Measurements from ENCODE around the gene GFAP.
"Not testable (repeated sequence)": the region's sequence is repeated elsewhere in the genome, so short reads cannot be mapped to it uniquely, and the experiment has no call there.

Gene GFAP

GRCh38 chr17:44915321-44915726 is at the start of gene GFAP:
Gene GFAP (minus strand): TSS chr17:44915500. CDS start chr17:44915486, 14 bp downstream.
- no peak for DNase-seq (ENCODE audit: low read depth in 2 of 2)

DNA sequence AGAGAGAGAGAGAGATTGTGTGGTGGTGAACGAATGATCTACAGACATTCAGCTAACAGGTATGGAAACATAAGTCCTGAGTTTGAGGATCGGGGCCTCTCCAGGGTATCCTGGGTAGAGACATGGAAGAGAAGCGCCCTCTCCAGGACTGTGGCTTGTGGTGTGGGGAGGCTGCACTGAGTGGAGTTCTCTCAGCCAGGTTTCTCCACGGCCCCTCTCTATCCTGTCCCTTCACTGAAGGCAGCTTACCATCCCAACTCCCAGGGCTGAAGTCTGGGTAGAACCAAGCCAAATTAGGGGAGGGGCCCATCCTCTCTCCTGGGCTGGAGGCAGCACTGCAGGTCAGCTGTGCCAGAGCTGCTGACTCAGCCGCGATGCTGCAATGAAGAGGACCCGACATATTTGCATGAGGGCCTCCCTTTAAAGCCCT is 46.6 kb upstream of the GFAP start:
- no peak for DNase-seq (ENCODE audit: low read depth in 2 of 2)

- no peak for DNase-seq (ENCODE audit: low read depth in 2 of 2)
Observed at GRCh38 chr17:44960691-44961090, 45.4 kb upstream of the GFAP start.

DNA sequence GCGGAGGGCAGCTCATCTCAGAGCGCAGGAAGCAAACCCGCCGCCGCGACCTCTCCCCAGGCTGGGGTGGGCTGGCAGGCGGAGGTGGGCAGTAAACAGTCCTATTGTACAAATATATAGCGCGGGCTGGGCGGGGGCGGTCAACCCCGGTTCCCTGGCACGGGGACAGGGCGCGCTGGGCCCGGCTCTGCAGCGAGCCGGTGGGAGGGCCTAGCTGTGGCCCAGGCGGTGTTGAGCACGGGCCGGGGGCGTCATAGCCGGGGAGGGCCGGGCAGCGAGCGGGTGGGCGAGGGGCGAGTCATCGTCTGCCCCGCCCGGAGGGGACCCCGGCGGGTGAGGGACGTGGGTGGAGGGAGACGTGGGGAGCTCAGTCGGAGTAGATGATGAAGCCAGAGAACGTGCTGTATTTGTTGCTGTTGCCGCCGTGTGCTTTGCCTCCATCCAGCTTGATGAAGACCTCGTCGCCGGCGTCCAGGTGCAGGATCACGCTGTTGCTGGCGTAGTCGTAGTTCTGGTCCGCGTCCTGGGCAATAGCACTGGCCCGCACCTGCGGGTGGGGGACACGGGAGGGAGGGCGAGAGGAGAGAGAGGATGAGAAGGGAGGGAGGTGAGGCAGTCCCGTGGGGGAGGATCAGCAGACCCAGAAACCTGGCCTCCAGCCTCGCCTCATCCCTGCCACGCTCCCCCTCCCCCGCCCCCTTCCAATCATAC is 44.7 kb upstream of the GFAP start:
- no peak for DNase-seq (ENCODE audit: low read depth in 2 of 2)

GRCh38 chr17:44956998-44957981 is 42.0 kb upstream of the GFAP start:
- DNase-seq (ENCODE audit: low read depth in 2 of 2) = no peak

- DNase-seq (ENCODE audit: low read depth in 2 of 2) = no peak
Observed at GRCh38 chr17:44955674-44956425, 40.5 kb upstream of the GFAP start.

GRCh38 chr17:44952946-44953475 is 37.7 kb upstream of the GFAP start:
- no peak for DNase-seq (ENCODE audit: low read depth in 2 of 2)

DNA sequence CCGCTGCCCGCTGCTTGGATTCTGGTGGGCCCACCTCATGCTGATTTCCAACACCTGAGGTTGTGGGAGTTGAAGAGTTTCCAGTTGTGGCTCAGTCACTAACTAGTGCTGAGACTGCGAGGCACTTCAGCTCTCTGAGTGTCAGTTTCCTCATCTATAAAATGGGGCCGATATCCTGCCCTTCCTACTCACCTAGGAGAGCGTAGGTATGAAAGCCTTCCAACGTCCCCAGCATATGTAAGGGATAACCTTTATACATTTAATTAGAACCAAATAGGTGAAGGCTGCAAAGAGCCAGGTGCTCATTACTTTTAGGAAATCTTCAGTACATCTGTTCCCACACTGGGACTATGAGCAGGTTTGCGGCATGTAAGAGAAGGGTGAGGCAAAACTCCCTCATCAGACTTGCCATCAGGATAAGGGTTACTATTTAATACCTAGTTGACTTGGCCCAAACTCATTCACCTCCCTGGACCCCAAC is 33.1 kb upstream of the GFAP start:
- DNase-seq (ENCODE audit: low read depth in 2 of 2) = no peak

DNA sequence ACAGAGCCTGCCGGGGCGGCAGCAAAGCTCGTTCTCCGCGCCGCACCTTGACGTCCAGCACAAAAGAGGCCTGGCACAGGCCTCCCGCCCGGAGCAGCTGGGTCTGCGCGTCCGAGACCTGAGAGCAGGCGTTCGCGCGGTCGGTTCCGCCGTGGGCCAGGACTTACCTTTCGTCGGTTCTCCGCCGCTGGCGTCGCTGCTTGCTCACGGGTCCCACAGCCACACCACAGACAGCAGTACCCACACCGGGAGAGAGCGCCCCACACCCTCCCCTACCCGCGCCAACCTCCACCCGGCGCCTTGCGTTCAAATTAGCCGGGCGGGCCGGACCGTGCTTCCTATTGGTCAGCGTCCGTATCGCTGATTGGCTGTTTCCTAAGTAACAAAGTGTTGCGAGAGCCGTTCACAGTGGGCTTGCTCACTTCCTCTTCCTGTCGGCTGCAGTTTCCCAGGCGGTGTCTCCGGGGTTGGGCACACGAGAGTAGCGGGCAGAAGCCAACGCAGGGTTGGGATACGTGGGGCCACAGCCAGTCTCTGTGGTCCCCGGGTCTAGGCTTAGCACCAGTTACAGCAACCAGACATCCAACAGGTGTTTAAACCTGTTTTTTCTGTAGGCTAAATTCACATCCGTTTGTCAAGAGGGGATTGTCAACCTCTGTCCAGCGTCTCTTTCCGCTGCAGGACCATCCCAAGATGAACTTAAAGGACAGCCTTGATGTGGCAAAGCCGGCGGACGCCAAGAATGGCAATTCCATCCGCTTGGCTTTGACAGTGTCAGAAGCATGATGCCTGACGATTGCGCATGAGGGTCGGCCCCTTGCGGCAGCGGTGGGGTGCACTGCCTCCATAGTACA is 32.4 kb upstream of the GFAP start, which contains the start of gene KIF18B:
Gene KIF18B, minus strand, starts transcription at position 313 of the 854 bp plus-strand sequence. CDS start 11,429 bp downstream, outside the sequence.
- peak; percentile 88 to 90 for DNase-seq (ENCODE audit: low read depth in 2 of 2)

DNA sequence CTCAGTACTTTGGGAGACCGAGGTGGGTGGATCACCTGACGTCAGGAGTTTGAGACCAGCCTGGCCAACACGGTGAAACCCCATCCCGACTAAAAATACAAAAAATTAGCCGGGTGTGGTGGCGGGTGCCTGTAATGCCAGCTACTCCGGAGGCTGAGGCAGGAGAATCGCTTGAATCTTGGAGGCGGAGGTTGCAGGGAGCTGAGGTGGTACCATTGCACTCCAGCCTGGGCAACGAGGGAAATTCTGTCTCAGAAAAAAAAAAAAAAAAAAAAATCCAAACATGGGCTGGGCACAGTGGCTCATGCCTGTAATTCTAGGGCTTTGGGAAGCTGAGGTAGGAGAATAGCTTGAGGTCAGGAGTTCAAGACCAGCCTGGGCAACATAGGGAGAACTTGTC is 30.4 kb upstream of the GFAP start:
- DNase-seq (ENCODE audit: low read depth in 2 of 2) = not testable (repeated sequence)

DNA sequence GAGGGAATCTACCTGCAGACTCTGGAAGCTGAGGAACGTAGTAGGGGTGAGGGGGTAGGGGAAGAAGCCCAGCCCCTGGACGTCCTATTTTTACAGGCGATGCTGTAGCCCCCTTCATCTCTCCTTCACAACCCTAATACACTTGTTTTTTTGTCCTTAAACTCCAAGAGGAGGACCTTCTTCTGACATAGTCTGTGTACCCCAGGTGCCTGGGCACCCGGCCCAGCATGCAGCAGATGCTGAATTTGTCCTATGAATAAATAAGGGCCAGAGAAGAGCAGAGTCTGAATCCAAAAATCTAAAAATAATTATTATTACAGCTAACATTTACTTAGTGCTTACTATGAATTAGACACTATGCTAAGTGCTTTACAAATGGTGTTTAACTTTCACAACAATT is 27.2 kb upstream of the GFAP start:
- no peak for DNase-seq (ENCODE audit: low read depth in 2 of 2)

- no peak for DNase-seq (ENCODE audit: low read depth in 2 of 2)
Observed at GRCh38 chr17:44941712-44942331, 26.5 kb upstream of the GFAP start.

- no peak for DNase-seq (ENCODE audit: low read depth in 2 of 2)
Observed at GRCh38 chr17:44940768-44941167, 25.5 kb upstream of the GFAP start.

DNA sequence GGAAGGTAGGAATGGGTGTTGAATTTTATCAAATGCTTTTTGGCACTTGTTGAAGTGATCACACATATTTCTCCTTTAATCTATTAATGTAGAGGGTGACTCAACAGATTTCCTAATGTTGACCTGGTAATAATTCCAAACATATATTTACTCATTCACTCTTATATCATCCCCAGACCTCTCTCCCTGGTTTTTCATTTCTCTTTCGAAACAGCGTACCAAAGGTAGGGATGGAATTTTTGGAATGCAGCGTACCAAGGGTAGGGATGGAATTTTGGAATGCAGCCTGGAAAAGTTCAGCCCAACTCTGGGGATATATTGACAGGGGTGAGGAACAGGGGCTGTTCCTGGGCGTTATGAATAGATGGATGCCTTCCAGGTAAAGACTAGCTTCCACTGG is 25.0 kb upstream of the GFAP start:
- DNase-seq (ENCODE audit: low read depth in 2 of 2) = no peak

GRCh38 chr17:44935116-44935515 is 19.8 kb upstream of the GFAP start:
- DNase-seq (ENCODE audit: low read depth in 2 of 2) = no peak

DNA sequence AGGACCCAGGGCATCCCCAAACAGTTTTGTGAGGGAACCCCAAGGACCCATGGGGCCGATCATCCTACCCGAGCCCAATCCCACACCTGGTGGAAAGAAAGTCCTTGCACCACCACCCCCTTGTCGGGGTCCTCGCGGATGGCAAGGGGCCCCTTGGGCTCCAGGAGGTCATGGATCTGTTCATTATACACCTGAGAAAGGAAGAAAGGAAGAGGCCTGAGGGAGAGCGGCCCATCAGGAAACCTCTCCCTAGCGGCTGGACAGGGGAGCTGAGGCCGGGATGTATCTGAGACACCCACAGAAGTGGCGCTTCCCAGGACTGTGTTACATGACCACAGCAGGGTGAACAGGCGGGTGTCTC is 19.4 kb upstream of the GFAP start:
- no peak for DNase-seq (ENCODE audit: low read depth in 2 of 2)

DNA sequence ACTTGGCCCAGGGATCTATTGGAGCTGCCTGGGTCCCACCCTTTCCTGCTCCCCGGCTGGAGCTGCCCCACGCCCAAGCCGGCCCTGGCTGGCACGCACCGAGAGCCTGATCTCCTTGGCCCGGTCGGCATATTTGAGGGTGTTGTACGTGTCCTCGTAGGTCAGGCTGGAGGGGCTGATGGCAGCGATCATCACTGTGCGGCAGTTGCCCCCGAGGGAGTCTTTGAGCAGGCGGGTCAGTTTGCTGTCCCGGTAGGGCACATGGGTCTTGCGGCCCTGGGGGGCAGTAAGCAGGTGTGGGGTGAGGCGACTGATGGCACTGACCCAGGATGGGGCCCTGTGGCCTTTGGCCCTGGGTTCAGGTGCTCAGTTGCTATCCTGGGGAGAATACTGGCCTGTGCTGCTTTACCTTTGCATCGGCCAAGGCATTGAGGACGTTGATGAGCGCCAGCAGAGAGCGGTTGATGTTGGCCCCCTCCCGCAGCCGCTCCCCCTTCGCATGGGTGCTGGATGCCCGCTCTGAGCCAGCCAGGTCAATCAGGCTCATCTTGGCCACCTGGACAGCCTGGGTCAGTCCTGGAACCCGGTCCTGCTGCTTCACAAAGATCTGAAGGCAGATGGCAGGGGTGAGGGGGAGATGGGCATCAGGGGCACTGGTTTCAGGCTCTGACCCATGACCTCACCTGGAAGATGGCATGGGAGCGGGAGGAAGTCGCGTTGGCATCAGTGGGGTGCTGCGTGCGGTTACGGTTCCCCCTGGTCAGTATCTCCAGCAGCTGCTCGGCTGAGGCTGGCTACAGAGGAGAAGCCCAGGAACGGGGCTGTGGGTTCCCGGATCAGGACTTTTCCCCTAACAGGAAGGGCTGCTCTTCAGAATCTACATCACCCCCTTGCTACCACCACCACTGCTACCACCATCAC is 18.8 kb upstream of the GFAP start:
- DNase-seq (ENCODE audit: low read depth in 2 of 2) = no peak

DNA sequence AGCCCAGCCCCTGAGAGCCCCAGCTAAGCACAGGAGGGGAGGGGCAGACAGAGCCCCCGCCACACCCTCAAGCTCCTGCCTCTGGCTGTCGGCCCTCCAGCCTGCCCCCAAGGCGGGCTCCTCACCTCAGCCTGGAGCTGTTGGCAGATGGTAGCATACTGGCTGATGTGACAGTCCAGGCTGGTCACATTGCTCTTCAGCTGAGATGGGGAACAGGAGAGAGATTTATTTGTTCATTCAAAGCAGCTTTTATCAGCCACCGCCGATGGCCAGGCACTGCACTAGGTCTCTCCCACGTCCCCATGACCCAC is 17.4 kb upstream of the GFAP start:
- no peak for DNase-seq (ENCODE audit: low read depth in 2 of 2)

GRCh38 chr17:44932096-44932786 is 16.9 kb upstream of the GFAP start:
- DNase-seq (ENCODE audit: low read depth in 2 of 2) = no peak
